ENCODE measurements around the gene TTC34. TPM values are rescaled to one million over a fixed set of nuclear protein-coding genes. Genes with fewer than 3 reads are reported as not detected.
A peak's percentile ranks its signal among the peaks of the same experiment; 100 is the strongest.

TTC34 gene
- polyA plus RNA-seq, 1 of the 3 experiments (the other 2 are of a cell fraction) = 0.16 TPM

DNA sequence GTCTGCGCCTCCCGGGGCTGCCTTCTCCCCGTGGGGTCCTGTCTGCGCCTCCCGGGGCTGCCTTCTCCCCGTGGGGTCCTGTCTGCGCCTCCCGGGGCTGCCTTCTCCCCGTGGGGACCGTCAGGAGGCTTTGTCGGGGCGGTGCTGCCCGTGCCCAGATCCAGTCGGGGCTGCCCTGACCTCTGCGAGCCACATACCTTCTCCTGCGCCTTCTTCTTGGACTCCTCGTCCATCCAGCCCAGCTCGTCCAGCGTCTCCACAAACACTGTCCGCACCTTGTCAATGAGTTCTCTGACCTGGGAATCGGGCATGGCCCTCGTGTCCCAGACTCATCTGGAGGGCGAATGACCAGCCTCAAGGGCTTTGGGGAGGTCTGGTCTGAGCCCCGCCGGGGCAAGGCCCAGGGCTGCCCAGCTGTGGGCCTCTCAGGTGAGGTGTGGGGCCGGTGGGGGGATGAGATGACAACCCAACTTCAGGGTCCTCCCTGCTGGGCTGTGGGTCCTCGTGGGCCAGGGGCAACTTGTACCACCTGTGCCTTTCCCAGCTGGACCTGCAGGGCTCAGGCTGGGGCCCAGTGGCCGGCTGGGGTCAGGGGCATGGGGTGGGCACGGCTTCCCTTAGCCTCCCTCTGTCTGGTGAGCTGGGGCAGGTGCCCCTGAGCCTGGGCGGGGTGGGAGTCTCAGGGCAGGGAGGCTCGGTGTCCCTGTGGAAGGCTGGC lies 205.5 kb downstream of the TTC34 start (continued):
- TF ChIP-seq, protein P1, sequence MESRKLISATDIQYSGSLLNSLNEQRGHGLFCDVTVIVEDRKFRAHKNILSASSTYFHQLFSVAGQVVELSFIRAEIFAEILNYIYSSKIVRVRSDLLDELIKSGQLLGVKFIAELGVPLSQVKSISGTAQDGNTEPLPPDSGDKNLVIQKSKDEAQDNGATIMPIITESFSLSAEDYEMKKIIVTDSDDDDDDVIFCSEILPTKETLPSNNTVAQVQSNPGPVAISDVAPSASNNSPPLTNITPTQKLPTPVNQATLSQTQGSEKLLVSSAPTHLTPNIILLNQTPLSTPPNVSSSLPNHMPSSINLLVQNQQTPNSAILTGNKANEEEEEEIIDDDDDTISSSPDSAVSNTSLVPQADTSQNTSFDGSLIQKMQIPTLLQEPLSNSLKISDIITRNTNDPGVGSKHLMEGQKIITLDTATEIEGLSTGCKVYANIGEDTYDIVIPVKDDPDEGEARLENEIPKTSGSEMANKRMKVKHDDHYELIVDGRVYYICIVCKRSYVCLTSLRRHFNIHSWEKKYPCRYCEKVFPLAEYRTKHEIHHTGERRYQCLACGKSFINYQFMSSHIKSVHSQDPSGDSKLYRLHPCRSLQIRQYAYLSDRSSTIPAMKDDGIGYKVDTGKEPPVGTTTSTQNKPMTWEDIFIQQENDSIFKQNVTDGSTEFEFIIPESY (IDR thresholded peaks at IDR 0.05; ENCODE audit: borderline replicate concordance, low read depth) = no peak
- TF ChIP-seq NFIC (IDR thresholded peaks at IDR 0.05; ENCODE audit: borderline replicate concordance) (no peak), MXI1 (IDR thresholded peaks at IDR 0.05; ENCODE audit: low read depth, low read length) (no peak), FOSL2 (IDR thresholded peaks at IDR 0.05; ENCODE audit: borderline replicate concordance, low read depth) (no peak)

DNA sequence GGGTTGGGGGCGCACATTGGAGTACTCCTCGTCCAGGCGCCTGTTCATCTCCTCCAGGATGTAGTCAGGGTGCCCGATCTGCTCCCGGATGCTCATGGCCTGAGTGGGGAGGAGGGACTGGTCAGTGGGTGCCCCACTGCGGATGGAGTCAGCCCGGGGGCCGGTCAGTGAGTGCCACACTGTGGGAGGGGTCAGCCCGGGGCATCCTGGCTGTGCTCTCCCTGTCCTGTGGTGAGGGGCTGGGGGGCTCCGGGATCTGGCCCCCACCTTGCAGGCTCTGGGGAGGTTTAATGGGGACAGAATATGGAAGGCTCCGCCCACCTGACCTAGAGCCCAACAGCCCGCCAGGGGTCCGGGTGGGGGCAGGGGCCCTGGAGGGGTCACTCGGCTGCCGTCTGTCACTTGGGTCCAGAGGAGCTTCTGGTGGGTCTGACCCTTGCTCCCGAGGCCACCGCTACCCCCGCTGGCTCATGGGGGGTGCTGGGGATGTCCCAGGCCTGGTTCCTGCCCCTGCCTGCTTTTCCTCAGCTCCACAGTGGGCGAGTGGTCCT lies 206.2 kb downstream of the TTC34 start:
- no peaks in the 10 kb centered on the region for H3K9me2 ChIP-seq

More for the DNA sequence above, 206.2 kb downstream of the TTC34 start:
- Histone ChIP-seq H3K27ac (ENCODE audit: low read depth in 2 of 2, low read length in 1 of 2) (no peak overlapping the region), H3K4me2 (no peak overlapping the region), H3K9ac (no peak overlapping the region), H3K79me2 (ENCODE audit: insufficient read depth) (no peaks in the 10 kb centered on the region), H3K9me3 (no peaks in the 10 kb centered on the region), H3K27me3 (ENCODE audit: insufficient read depth) (no peaks in the 10 kb centered on the region), H3K4me1 (ENCODE audit: control insufficient read depth in 1 of 2, insufficient read depth in 2 of 2, low read depth in 1 of 2, low read length in 1 of 2) (peaks cover 0 to 11% of the 10 kb centered on the region in 2 experiments; a peak in 2 of 4 replicates), H3K4me3 (ENCODE audit: low read depth in 2 of 2, low read length in 1 of 2) (no peak overlapping the region), H3K36me3 (replicated peaks in 1 of 2; ENCODE audit: control insufficient read depth in 1 of 2, insufficient read depth in 2 of 2, low read length in 1 of 2) (no peaks in the 10 kb centered on the region), H4K20me1 (ENCODE audit: insufficient read depth) (no peaks in the 10 kb centered on the region), H3F3A (replicated peaks; ENCODE audit: insufficient read depth) (no peaks in the 10 kb centered on the region), H2AFZ (ENCODE audit: low read depth) (no peak overlapping the region)
- ChIA-PET CTCF (no interaction called here), POLR2A (no interaction called here)
- DNase-seq = peak; percentile 28
- WGBS (ENCODE audit: low lambda C conversion rate) = 48% methylated on average over 5 of the region's 19 CpGs
- TF ChIP-seq, protein P2, sequence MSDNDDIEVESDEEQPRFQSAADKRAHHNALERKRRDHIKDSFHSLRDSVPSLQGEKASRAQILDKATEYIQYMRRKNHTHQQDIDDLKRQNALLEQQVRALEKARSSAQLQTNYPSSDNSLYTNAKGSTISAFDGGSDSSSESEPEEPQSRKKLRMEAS (IDR thresholded peaks at IDR 0.05; ENCODE audit: low read depth) = no peak
- TF ChIP-seq EP300 (IDR thresholded peaks at IDR 0.05; ENCODE audit: borderline replicate concordance in 1 of 2, low read depth in 1 of 2, low read length in 1 of 2) = no peak
- no peak for TF ChIP-seq JUND (IDR thresholded peaks at IDR 0.05)
- TF ChIP-seq GATA2 (CRISPR knock-in tag; IDR thresholded peaks at IDR 0.05) = no peak
- no peak for TF ChIP-seq CHD2 (IDR thresholded peaks at IDR 0.05; ENCODE audit: low read length, partially characterized antibody)
- TF ChIP-seq SIN3A (IDR thresholded peaks at IDR 0.05; ENCODE audit: borderline replicate concordance, low read depth, low read length) = no peak
- TF ChIP-seq, protein P1 (IDR thresholded peaks at IDR 0.05; ENCODE audit: borderline replicate concordance, low read depth) = no peak
- TF ChIP-seq EZH2phosphoT487 (IDR thresholded peaks at IDR 0.05; ENCODE audit: borderline replicate concordance, low read depth) = no peak
- TF ChIP-seq TCF12 (IDR thresholded peaks at IDR 0.05) = no peak
- no peak for TF ChIP-seq RFX5 (IDR thresholded peaks at IDR 0.05; ENCODE audit: low read length)
- no peak for TF ChIP-seq GABPA (IDR thresholded peaks at IDR 0.05; ENCODE audit: low read depth)
- no peak for TF ChIP-seq RCOR1 (IDR thresholded peaks at IDR 0.05; ENCODE audit: low read length)
- TF ChIP-seq, protein P3, sequence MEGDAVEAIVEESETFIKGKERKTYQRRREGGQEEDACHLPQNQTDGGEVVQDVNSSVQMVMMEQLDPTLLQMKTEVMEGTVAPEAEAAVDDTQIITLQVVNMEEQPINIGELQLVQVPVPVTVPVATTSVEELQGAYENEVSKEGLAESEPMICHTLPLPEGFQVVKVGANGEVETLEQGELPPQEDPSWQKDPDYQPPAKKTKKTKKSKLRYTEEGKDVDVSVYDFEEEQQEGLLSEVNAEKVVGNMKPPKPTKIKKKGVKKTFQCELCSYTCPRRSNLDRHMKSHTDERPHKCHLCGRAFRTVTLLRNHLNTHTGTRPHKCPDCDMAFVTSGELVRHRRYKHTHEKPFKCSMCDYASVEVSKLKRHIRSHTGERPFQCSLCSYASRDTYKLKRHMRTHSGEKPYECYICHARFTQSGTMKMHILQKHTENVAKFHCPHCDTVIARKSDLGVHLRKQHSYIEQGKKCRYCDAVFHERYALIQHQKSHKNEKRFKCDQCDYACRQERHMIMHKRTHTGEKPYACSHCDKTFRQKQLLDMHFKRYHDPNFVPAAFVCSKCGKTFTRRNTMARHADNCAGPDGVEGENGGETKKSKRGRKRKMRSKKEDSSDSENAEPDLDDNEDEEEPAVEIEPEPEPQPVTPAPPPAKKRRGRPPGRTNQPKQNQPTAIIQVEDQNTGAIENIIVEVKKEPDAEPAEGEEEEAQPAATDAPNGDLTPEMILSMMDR (IDR thresholded peaks at IDR 0.05) = no peak
- no peak for TF ChIP-seq TEAD4 (IDR thresholded peaks at IDR 0.05; ENCODE audit: borderline replicate concordance, insufficient read depth)
- TF ChIP-seq FOSL2 (IDR thresholded peaks at IDR 0.05; ENCODE audit: borderline replicate concordance, low read depth) = no peak
- TF ChIP-seq POLR2AphosphoS5 (IDR thresholded peaks at IDR 0.05; ENCODE audit: low read depth, low read length) = no peak
- no peak for TF ChIP-seq YY1 (IDR thresholded peaks at IDR 0.05; ENCODE audit: low read depth)
